GM18517 (cell line): ENCODE results near the gene SPAG16.
"Not testable (repeated sequence)": the region's sequence is repeated elsewhere in the genome, so short reads cannot be mapped to it uniquely, and the experiment has no call there.

Source experiments
- ATAC-seq: cut with Tn5 transposase; IDR thresholded peaks from one replicate; pipeline ENCODE4 v1.9.1; 2021; ENCODE audit warnings: mild to moderate bottlenecking, moderate library complexity; ENCODE audit not compliant: unreplicated experiment

Gene SPAG16

DNA sequence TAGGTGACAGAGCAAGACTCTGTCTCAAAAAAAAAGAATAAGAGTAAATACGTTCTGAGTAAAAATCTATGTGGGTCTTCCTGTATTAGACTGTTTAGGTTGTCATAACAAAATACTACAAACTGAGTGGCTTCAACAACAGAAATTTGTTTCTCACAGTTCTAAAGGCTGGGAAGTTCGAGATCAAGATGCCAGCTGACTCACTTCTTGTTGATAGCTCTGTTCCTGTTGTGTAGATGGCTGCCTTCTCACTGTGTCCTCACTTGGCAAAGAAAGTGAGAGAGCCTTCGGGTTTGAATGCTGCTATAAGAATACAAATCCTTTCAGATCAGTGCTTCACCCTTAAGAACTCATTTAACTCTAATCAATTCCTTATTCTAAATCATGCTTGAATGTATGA is 696.6 kb downstream of the SPAG16 start:
- ATAC-seq: no peak

DNA sequence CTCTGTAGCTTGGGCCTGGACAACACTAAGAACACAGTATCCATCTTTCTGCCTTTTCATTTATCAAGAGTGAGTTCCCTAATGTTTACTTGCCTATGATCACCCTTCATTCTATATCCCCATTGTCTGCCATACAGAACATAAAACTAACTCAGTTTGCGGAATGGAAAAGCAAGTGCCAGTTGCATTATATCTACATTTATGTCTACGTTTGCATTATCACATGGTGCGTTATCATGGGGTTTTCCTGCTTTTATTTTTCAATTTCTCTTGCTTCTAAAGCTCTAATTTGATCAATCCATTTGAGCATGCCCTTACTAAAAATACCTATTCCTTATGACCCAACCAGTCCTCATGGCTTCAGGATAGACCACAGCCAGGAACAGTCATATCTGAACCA is 704.9 kb downstream of the SPAG16 start:
- no peak for ATAC-seq

DNA sequence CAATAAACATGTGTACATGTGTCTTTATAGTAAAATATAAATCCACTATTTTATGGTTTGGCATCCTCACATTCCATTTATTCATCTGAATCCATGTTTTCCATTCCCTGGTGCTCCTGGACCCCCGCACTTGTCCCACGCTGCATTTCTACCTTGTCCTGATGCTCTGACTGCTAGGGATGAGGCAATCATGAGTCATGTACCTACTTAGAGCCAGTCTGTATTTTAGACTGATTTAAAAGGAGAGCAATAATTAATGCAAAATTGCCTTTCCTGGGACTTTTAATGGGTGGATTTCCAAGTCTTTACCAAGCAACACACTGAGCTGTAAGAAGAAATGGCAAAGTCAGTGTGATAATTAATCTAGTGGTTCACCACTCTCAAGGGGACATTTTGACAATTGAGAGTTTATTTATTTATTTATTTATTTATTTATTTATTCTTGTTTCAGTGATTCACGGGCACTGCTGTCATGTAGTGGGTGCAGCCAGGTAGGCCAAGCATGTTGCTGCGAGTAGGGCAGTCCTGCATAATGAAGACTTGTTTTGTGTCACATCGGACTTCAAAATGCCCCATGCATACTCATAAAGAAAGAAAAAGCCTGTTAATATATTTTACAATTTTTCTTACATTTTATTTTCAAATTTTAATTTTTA is 707.3 kb downstream of the SPAG16 start:
- no peak for ATAC-seq

DNA sequence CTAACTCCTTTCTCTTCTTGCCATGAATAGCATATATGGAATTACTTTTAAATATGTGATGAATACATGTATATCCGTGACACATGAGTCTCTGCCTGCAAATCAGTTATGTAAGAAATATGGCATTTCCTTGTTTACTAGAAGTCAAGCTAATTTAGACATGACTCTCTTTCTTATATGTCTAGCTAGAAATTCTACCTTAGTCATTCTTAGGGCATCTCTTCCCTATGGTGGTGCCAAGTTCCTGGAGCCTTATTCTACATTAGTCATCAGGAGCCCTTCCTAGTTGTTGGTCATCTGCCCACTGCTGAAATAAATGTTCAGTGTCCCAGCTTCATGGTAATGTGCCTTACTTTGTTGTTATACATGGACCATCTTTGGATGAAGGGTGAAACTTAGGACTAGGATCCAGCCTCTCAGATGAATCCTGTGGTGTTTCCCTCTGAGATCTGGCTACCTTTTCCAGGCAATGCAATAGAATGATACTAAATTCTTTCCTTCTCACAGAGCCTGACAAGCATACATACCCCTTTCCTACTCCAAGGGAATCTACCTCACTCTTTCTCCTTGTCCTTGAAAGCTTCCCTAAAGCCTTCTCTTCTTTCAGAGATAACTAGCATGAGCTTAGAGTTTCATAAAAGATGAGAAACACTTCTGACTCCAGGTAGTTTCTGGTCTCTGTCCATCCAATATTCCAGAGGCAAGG is 711.3 kb downstream of the SPAG16 start:
- no peak for ATAC-seq

GRCh38 chr2:213998976-213999375 is 714.7 kb downstream of the SPAG16 start:
- ATAC-seq: not testable (repeated sequence)

- no peak for ATAC-seq
Measured at GRCh38 chr2:214004463-214004862, 720.2 kb downstream of the SPAG16 start.

DNA sequence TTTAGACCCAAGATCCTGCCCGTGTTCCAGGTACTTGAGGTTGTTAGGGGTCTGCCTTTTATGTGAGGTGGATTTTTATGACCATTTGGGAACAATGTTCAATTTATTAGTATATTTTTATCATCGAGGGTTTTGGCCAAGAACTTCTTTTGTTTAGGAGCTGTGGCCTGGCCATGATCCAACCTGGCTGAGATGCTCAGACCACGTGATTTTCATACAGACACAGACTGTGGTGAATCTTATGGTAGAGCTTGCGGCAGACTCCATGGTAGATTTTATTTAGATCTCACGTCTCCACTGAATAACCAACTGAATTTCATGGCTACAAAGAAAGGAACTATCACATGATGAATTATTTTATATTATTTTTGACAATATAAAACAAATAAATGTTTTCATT is 721.1 kb downstream of the SPAG16 start:
- no peak for ATAC-seq

DNA sequence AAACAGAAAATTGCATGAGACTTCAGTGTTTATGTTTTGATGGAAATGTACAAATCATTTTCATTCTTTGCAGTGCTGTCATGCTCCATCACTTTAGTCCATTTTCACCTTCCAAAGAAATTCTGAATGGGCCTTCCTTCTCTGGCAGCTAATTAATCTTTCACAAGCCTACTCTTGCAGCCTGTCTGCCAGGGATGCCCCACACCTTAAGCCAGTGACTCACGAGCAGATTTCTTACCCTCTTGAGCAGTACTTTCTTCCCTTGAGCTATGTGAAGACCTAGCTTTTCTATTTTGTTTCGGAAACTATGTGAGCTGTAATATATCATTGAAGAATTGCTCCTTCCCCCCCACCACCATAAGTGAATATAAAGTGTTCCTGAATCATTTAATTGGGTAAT is 722.3 kb downstream of the SPAG16 start:
- ATAC-seq: no peak

- ATAC-seq: no peak
Measured at GRCh38 chr2:214011676-214012075, 727.4 kb downstream of the SPAG16 start.

DNA sequence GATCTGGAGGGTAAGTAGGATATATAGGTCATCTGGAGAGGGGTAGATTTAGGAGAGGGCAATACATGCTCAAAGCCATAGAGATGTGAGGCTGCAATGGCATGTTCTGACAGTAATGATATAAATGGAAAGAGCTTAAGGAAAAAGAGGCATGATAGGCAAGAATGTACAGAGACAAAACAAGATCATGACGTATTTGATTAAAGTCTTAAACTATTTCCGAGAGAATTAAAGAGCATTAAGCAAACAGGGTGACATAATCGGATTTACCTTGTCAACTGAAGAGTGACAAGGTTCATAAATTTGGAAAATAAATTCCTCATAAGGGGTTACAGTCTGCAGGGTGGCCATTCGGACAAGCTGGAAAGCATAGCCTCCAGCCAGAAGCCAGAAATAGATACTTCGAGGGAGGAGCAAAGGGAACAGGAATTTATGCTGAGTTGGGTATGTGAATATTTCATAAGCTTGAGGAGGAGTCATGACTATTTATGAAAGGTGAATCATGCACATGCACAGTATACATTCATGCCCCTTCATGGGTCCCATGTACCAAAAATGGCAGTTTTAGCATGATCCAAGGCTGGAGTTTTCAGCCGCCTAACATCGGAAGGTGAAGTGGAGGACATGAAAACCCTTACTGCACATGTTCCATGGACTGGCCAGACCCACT is 730.4 kb downstream of the SPAG16 start:
- no peak for ATAC-seq

DNA sequence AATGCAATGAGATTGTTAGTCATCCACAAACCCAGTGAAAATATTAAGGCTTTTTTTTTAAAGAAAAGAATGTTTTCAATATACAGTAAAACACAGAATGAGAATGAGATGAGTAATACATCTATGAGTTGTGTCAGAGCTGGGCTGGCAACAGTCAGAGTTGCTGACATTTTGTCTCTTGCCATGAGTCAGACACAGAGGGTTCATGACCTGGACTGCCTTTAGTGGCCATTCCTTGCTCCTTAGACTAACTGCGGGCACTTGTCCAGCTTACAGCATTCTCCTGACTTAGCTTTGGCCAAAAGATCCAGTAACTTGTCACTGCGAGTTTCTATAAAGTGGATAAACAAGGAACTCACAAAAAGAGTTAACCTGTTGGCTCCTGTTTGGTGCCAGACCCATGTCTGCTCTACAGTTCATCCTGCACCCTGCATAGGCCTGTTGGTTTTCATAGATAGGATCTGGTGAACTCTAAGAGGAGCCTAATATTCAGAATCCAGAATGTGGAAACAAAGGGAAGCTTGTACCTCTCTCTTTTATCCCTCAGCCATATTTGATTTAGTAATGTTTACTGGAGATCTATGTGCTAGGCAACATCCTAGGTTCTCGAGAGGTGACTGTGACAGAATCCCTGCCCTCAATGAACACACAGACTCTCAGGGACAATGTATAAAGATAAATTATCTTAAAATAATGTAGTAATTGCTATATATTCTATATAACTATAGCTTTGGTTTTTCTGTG is 735.1 kb downstream of the SPAG16 start:
- no peak for ATAC-seq

- ATAC-seq: no peak
Measured at GRCh38 chr2:214019973-214020345, 735.7 kb downstream of the SPAG16 start.

DNA sequence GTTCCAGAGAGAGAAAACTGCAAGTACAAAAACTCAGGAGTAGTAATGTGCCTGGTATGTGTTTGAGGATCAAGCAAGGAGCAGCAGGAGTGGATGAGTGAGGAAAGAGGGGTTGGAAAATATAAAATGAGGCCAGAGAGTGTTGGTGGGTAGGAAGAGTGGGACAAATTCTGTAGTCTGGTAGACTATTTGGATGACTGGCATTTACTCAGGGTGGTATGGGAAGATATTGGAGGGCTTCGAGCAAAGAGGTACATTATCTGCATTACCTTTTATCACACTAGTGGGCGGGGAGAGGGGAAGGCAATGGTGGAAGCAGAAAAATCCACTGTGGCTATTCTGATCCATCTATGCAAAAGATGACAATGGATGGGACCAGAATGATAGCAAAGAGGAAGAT is 744.9 kb downstream of the SPAG16 start:
- ATAC-seq: no peak

- ATAC-seq: no peak
Measured at GRCh38 chr2:214031566-214031965, 747.3 kb downstream of the SPAG16 start.

- ATAC-seq: no peak
Measured at GRCh38 chr2:214034417-214034816, 750.2 kb downstream of the SPAG16 start.

DNA sequence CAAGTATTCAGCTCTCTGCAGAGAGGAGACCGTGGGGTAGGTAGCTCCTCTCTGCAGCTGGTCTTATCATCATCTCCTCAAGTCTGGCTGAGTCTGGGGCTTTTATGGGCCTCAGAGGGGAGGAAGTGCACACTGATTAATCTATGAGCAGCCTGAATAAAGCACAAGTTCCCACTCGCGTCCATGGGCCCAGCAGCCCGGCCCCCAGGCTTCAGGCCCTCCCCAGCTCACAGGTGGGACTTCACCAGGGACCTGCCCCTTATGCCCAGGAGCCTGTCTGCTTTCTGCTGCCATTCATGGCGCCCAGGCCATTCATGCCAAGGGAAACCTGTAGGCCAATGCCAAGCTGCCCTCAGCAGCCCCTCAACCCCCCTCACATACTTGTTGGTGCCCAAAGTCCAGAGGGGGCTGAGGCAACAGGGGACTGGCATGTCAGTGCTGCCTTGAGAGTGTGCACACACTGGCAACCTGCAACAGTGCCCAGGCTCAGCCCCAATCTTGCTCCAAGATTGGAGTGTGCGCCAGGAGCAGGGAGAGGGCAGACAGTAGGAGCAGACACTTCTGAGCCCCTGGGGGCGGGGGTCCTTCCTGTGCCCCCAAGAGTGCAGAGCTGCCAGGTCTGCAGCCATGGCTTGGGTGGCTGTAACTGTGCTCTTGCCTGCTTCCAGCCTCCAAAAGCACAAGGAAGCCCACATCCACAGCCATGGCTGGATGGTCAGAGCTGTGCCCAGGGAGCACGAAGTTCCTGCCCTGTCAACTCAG is 751.0 kb downstream of the SPAG16 start:
- no peak for ATAC-seq

DNA sequence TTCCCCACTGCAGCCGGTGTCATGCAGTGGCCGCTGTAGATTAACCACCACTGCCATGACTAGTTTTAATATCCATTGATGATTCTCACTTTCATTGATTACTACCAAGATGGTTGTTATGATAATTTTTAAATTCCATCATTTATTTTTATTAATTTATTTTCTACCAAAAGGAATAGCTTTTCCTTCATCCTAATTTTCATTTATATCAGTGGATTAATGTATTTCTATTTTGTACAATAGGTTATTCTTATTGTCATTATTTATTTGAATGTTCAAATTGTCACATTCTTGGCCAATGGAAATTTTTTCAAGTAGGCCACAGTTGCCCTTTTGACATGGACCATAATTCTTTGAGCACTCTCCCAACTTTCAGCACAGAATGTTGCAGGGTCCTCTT is 751.7 kb downstream of the SPAG16 start:
- ATAC-seq: no peak

GRCh38 chr2:214038186-214038585 is 753.9 kb downstream of the SPAG16 start:
- ATAC-seq: no peak

- ATAC-seq: no peak
Measured at GRCh38 chr2:214050731-214051130, 766.5 kb downstream of the SPAG16 start.

GRCh38 chr2:214051585-214051984 is 767.3 kb downstream of the SPAG16 start:
- no peak for ATAC-seq

- ATAC-seq: no peak
Measured at GRCh38 chr2:214052235-214052634, 768.0 kb downstream of the SPAG16 start.
